ENCODE measurements around the gene TPCN2.

The TPCN2 gene

GRCh38 chr11:69034123-69034867 is 14.4 kb upstream of the TPCN2 start:
- no peak for DNase-seq (ENCODE audit: extremely low read depth, low read depth)
- TF ChIP-seq CTCF (IDR thresholded peaks at IDR 0.05; ENCODE audit: low read depth, low read length), result no peak

- DNase-seq (ENCODE audit: extremely low read depth, low read depth), result no peak
- TF ChIP-seq CTCF (IDR thresholded peaks at IDR 0.05; ENCODE audit: low read depth, low read length), result no peak
These were observed 13.4 kb upstream of the TPCN2 start for GRCh38 chr11:69035150-69035945.

GRCh38 chr11:69035946-69036340 is 12.8 kb upstream of the TPCN2 start:
- no peak for DNase-seq (ENCODE audit: extremely low read depth, low read depth)
- TF ChIP-seq CTCF (IDR thresholded peaks at IDR 0.05; ENCODE audit: low read depth, low read length), result no peak

GRCh38 chr11:69037074-69037473 is 11.7 kb upstream of the TPCN2 start:
- no peak for DNase-seq (ENCODE audit: extremely low read depth, low read depth)

GRCh38 chr11:69037544-69037943 is 11.2 kb upstream of the TPCN2 start:
- no peak for TF ChIP-seq CTCF (IDR thresholded peaks at IDR 0.05; ENCODE audit: low read depth, low read length)
- no peak for DNase-seq (ENCODE audit: extremely low read depth, low read depth)

More at GRCh38 chr11:69037074-69037473, 11.7 kb upstream of the TPCN2 start:
- no peak for TF ChIP-seq CTCF (IDR thresholded peaks at IDR 0.05; ENCODE audit: low read depth, low read length)

GRCh38 chr11:69039501-69039900 is 9.2 kb upstream of the TPCN2 start:
- peak; percentile 27 for DNase-seq (ENCODE audit: extremely low read depth, low read depth)
- TF ChIP-seq CTCF (IDR thresholded peaks at IDR 0.05; ENCODE audit: low read depth, low read length), result no peak

GRCh38 chr11:69040051-69040450 is 8.7 kb upstream of the TPCN2 start:
- DNase-seq (ENCODE audit: extremely low read depth, low read depth), result no peak
- TF ChIP-seq CTCF (IDR thresholded peaks at IDR 0.05; ENCODE audit: low read depth, low read length), result no peak

Data from AG09319 (cell line).